ENCODE results near the gene SLC12A7. TPM values are rescaled to one million over a fixed set of nuclear protein-coding genes. Genes with fewer than 3 reads are reported as not detected.

SLC12A7 gene
- total RNA-seq, 1 donor from 2014 or later: 30.5 TPM

GRCh38 chr5:1110307-1111240, 1.3 kb downstream of the SLC12A7 start:
- H3K4me1 ChIP-seq (ENCODE audit: insufficient read depth, low read length): no peaks in the 10 kb centered on the region
- no peak overlapping the region for H3K27ac ChIP-seq (ENCODE audit: low read depth, low read length)
- Mint-ChIP-seq H3K27ac (ENCODE audit: unreplicated experiment) (peak overlapping the region; percentile 41), H3K4me3 (ENCODE audit: unreplicated experiment) (peak overlapping the region; percentile 86), H3K36me3 (ENCODE audit: low read depth, unreplicated experiment) (peaks cover 3% of the 10 kb centered on the region), H3K9me3 (ENCODE audit: unreplicated experiment) (no peaks in the 10 kb centered on the region), H3K27me3 (ENCODE audit: low read depth, unreplicated experiment) (peaks cover 7% of the 10 kb centered on the region), H3K4me1 (ENCODE audit: low read depth, unreplicated experiment) (peaks cover 3% of the 10 kb centered on the region)
- TF ChIP-seq EZH2 (IDR thresholded peaks at IDR 0.05; ENCODE audit: insufficient read depth, low read length) (no peak), CTCF (IDR thresholded peaks at IDR 0.05; ENCODE audit: insufficient read depth, low read depth, low read length) (no peak)
- no peak overlapping the region for H2AFZ ChIP-seq (ENCODE audit: low read depth, low read length)
- DNase-seq (ENCODE audit: low read depth) (no peak), FAIRE-seq (no peak)
- H3K36me3 ChIP-seq (ENCODE audit: insufficient read depth, low read length): no peaks in the 10 kb centered on the region
- H3K27me3 ChIP-seq (ENCODE audit: insufficient read depth, low read length): peaks cover 19% of the 10 kb centered on the region
- H4K20me1 ChIP-seq (ENCODE audit: insufficient read depth, low read length): peaks cover 5% of the 10 kb centered on the region
- no peaks in the 10 kb centered on the region for H3K9me3 ChIP-seq (ENCODE audit: insufficient read depth, low read depth, low read length)
- no peaks in the 10 kb centered on the region for H3K79me2 ChIP-seq (ENCODE audit: insufficient read depth, low read length)
- peak overlapping the region; percentile 44 for H3K4me3 ChIP-seq (ENCODE audit: insufficient read depth, low read depth, low read length)
- H3K9ac ChIP-seq (ENCODE audit: low read length): peak overlapping the region; percentile 54
- H3K4me2 ChIP-seq (ENCODE audit: low read length): peak overlapping the region; percentile 76

GRCh38 chr5:1109542-1110306, 2.1 kb downstream of the SLC12A7 start:
- H3K36me3 ChIP-seq (ENCODE audit: insufficient read depth, low read length): no peaks in the 10 kb centered on the region
- Mint-ChIP-seq H3K27me3 (ENCODE audit: low read depth, unreplicated experiment) (peaks cover 6% of the 10 kb centered on the region), H3K4me1 (ENCODE audit: low read depth, unreplicated experiment) (peaks cover 3% of the 10 kb centered on the region), H3K9me3 (ENCODE audit: unreplicated experiment) (no peaks in the 10 kb centered on the region), H3K4me3 (ENCODE audit: unreplicated experiment) (peak overlapping the region; percentile 86), H3K36me3 (ENCODE audit: low read depth, unreplicated experiment) (peaks cover 3% of the 10 kb centered on the region), H3K27ac (ENCODE audit: unreplicated experiment) (peak overlapping the region; percentile 18)
- H3K4me1 ChIP-seq (ENCODE audit: insufficient read depth, low read length): no peaks in the 10 kb centered on the region
- no peak for TF ChIP-seq EZH2 (IDR thresholded peaks at IDR 0.05; ENCODE audit: insufficient read depth, low read length)
- TF ChIP-seq CTCF (IDR thresholded peaks at IDR 0.05; ENCODE audit: insufficient read depth, low read depth, low read length): no peak
- H3K9me3 ChIP-seq (ENCODE audit: insufficient read depth, low read depth, low read length): no peaks in the 10 kb centered on the region
- H2AFZ ChIP-seq (ENCODE audit: low read depth, low read length): no peak overlapping the region
- H3K4me3 ChIP-seq (ENCODE audit: insufficient read depth, low read depth, low read length): no peak overlapping the region
- DNase-seq (ENCODE audit: low read depth): no peak
- H3K79me2 ChIP-seq (ENCODE audit: insufficient read depth, low read length): no peaks in the 10 kb centered on the region
- FAIRE-seq: no peak
- no peak overlapping the region for H3K27ac ChIP-seq (ENCODE audit: low read depth, low read length)
- no peak overlapping the region for H3K9ac ChIP-seq (ENCODE audit: low read length)
- no peak overlapping the region for H3K4me2 ChIP-seq (ENCODE audit: low read length)
- peaks cover 17% of the 10 kb centered on the region for H3K27me3 ChIP-seq (ENCODE audit: insufficient read depth, low read length)
- H4K20me1 ChIP-seq (ENCODE audit: insufficient read depth, low read length): peaks cover 5% of the 10 kb centered on the region

Data from astrocyte (in vitro differentiated cells and primary cell).